Panc1 (cell line): ENCODE data around the gene ANO2. TPM values are rescaled to one million over a fixed set of nuclear protein-coding genes. Genes with fewer than 3 reads are reported as not detected.

Experiments
- ATAC-seq: fragments of 200-7000 bp; cut with Tn5 transposase; 2 replicates; pipeline ENCODE4 v1.9.1; 2020; ENCODE audit warnings: mild to moderate bottlenecking, moderate library complexity
- BruUV-seq: library from RNA; stranded (reverse); fragments of 400-500 nt; replicated peaks from 2 replicates; lab custom pipeline; 2021; lab: Mats Ljungman, UMichigan
- CTCF ChIA-PET: fragments of 300-600 bp; sonication (Branson Sonifier 250); formaldehyde crosslinking; loops from one replicate; lab custom pipeline; 2022; ENCODE audit warnings: antibody characterized with exemption; lab: Charles Lee
- POLR2A ChIA-PET: fragments of 300-600 bp; sonication (Branson Sonifier 250); formaldehyde crosslinking; loops from one replicate; lab custom pipeline; 2022; ENCODE audit warnings: antibody characterized with exemption; lab: Charles Lee
- DNase-seq: peaks from one replicate; pipeline ENCODE4 v3.0.0-alpha.2; 2010; ENCODE audit warnings: low read depth, low spot score
- H3K27ac ChIP-seq: 2 replicates; pipeline ENCODE4 v1.5.1; 2011; ENCODE audit warnings: mild to moderate bottlenecking, low read length, inconsistent platforms
- H3K27me3 ChIP-seq: fragments of 200-500 bp; sonication (Bioruptor generic); 2 replicates; pipeline ENCODE4 v1.6.0; 2014; ENCODE audit warnings: low read length, inconsistent platforms; ENCODE audit not compliant: control insufficient read depth, insufficient read depth
- H3K36me3 ChIP-seq: fragments of 200-500 bp; sonication (Bioruptor generic); 2 replicates; pipeline ENCODE4 v1.5.1; 2014; ENCODE audit warnings: inconsistent platforms, mild to moderate bottlenecking, low read length, moderate library complexity; ENCODE audit not compliant: control insufficient read depth, insufficient read depth
- H3K4me1 ChIP-seq: 2 replicates; pipeline ENCODE4 v1.5.1; 2011; ENCODE audit warnings: inconsistent platforms, mild to moderate bottlenecking, low read length, moderate library complexity; ENCODE audit not compliant: control insufficient read depth, insufficient read depth
- H3K4me3 ChIP-seq, 2 experiments: 2 replicates each; pipeline ENCODE4 v1.5.1; 2011 to 2012; ENCODE audit warnings: low read depth in 2 of 2, low read length in 2 of 2, mild to moderate bottlenecking in 2 of 2, inconsistent platforms in 1 of 2, moderate library complexity in 1 of 2
- H3K9me3 ChIP-seq: fragments of 200-500 bp; sonication (Bioruptor generic); 2 replicates; pipeline ENCODE4 v1.5.1; 2014; ENCODE audit warnings: low read depth, mild to moderate bottlenecking, inconsistent platforms, low read length, moderate library complexity; ENCODE audit not compliant: control insufficient read depth, insufficient read depth
- POLR2AphosphoS5 ChIP-seq: IDR thresholded peaks from 2 replicates; pipeline ENCODE4 v1.6.1; 2012; ENCODE audit warnings: mild to moderate bottlenecking, low read depth, low read length, moderate library complexity
- SIN3A ChIP-seq: IDR thresholded peaks from 2 replicates; pipeline ENCODE4 v1.6.1; 2012; ENCODE audit warnings: low read depth, mild to moderate bottlenecking, low read length, moderate library complexity, borderline replicate concordance; ENCODE audit not compliant: insufficient read depth
- TCF7L2 ChIP-seq: IDR thresholded peaks from 2 replicates; pipeline ENCODE4 v1.6.1; 2011; ENCODE audit warnings: mild to moderate bottlenecking, low read depth, low read length, inconsistent platforms
- in situ Hi-C: cut with HindIII; loops from 2 replicates; pipeline ENCODE4 v1.10.0; 2016; ENCODE audit warnings: low sequenced_read_pairs, low pct_unique_long_range_greater_than_20kb
- intact Hi-C: fragments of 100-400 bp; cut with micrococcal nuclease; formaldehyde crosslinking; loops from one replicate; pipeline ENCODE4 v1.10.0; 2022; ENCODE audit not compliant: unreplicated experiment
- total RNA-seq: library from RNA; stranded (reverse); gene quantifications from one replicate; pipeline ENCODE4 v1.2.1, GENCODE V29; 2021; ENCODE audit not compliant: unreplicated experiment
- TF ChIP-seq, protein P1 (sequence below), 2 experiments: IDR thresholded peaks; 2 replicates each; pipeline ENCODE4 v1.6.1; 2011 to 2012; ENCODE audit warnings: low read depth in 2 of 2, control low read depth in 1 of 2, low read length in 1 of 2, mild to moderate bottlenecking in 1 of 2, moderate library complexity in 1 of 2; ENCODE audit not compliant: insufficient read depth in 1 of 2
- TF ChIP-seq, protein P2 (sequence below): fragments of 450-650 bp; IDR thresholded peaks from 2 replicates; pipeline ENCODE4 v1.5.1; 2017; ENCODE audit warnings: mild to moderate bottlenecking

The ANO2 gene
- total RNA-seq, 1 experiment from 2014 or later: not detected

DNA sequence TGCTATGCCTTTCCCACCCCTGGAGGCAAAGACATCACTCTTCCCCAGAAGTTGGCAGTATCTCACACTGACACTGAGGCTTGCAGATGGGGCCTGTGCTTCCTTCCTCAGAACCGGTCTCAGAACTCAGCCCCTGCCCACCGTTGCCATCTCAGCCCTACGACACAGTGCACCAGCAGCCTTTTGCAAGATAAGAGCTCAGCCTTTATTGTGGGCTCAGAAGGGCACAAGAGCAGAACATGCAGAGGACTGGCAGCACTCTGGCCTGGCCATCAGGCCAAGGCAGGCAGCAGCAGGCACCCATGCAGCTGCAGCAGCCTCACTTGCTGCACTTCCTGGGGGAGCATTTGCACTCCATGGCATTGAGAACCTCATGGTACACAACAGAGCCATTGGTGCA lies 3.6 kb upstream of the ANO2 start:
- ChIA-PET POLR2A (no interaction called here), CTCF (no interaction called here)
- DNase-seq (no peak), ATAC-seq (no peak)
- Histone ChIP-seq H3K4me1 (no peaks in the 10 kb centered on the region), H3K27me3 (peaks cover 8% of the 10 kb centered on the region), H3K4me3 (no peak overlapping the region), H3K36me3 (no peaks in the 10 kb centered on the region), H3K9me3 (no peaks in the 10 kb centered on the region), H3K27ac (no peak overlapping the region)
- in situ Hi-C loops (no loop called here), intact Hi-C loops (no loop called here)
- TF ChIP-seq, protein P1, sequence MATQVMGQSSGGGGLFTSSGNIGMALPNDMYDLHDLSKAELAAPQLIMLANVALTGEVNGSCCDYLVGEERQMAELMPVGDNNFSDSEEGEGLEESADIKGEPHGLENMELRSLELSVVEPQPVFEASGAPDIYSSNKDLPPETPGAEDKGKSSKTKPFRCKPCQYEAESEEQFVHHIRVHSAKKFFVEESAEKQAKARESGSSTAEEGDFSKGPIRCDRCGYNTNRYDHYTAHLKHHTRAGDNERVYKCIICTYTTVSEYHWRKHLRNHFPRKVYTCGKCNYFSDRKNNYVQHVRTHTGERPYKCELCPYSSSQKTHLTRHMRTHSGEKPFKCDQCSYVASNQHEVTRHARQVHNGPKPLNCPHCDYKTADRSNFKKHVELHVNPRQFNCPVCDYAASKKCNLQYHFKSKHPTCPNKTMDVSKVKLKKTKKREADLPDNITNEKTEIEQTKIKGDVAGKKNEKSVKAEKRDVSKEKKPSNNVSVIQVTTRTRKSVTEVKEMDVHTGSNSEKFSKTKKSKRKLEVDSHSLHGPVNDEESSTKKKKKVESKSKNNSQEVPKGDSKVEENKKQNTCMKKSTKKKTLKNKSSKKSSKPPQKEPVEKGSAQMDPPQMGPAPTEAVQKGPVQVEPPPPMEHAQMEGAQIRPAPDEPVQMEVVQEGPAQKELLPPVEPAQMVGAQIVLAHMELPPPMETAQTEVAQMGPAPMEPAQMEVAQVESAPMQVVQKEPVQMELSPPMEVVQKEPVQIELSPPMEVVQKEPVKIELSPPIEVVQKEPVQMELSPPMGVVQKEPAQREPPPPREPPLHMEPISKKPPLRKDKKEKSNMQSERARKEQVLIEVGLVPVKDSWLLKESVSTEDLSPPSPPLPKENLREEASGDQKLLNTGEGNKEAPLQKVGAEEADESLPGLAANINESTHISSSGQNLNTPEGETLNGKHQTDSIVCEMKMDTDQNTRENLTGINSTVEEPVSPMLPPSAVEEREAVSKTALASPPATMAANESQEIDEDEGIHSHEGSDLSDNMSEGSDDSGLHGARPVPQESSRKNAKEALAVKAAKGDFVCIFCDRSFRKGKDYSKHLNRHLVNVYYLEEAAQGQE (IDR thresholded peaks at IDR 0.05; ENCODE audit: insufficient read depth in 1 of 2, low read depth in 2 of 2, low read length in 1 of 2): no peak
- TF ChIP-seq SIN3A (no peak), TCF7L2 (no peak), POLR2AphosphoS5 (no peak)
- TF ChIP-seq, protein P2, sequence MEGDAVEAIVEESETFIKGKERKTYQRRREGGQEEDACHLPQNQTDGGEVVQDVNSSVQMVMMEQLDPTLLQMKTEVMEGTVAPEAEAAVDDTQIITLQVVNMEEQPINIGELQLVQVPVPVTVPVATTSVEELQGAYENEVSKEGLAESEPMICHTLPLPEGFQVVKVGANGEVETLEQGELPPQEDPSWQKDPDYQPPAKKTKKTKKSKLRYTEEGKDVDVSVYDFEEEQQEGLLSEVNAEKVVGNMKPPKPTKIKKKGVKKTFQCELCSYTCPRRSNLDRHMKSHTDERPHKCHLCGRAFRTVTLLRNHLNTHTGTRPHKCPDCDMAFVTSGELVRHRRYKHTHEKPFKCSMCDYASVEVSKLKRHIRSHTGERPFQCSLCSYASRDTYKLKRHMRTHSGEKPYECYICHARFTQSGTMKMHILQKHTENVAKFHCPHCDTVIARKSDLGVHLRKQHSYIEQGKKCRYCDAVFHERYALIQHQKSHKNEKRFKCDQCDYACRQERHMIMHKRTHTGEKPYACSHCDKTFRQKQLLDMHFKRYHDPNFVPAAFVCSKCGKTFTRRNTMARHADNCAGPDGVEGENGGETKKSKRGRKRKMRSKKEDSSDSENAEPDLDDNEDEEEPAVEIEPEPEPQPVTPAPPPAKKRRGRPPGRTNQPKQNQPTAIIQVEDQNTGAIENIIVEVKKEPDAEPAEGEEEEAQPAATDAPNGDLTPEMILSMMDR: no peak
- BruUV-seq: no TSS peak

DNA sequence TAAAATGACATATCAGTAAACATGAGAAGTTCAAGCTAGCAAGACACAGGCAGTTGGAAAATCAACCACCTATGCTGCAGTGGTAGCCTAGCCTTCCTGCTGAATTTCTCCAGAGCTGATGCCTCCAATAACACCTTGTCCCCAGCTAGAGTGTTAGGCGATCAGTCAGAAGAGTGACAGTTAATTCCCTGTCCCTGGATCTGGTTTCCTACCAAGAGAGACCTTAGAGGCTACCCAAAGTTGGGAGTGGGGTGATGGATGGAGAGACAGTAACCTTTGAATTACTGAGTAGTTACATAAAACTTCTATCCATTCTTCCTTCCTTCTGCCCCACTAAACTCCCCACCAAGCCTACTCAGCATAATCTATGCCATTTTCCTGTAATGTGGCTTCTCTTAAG lies 1.9 kb upstream of the ANO2 start:
- TF ChIP-seq, protein P1 (IDR thresholded peaks at IDR 0.05; ENCODE audit: insufficient read depth in 1 of 2, low read depth in 2 of 2, low read length in 1 of 2): no peak
- no peak for TF ChIP-seq TCF7L2
- no peak for TF ChIP-seq POLR2AphosphoS5
- TF ChIP-seq SIN3A: no peak
- TF ChIP-seq, protein P2: no peak
- Histone ChIP-seq H3K4me3 (no peak overlapping the region), H3K27ac (no peak overlapping the region), H3K36me3 (no peaks in the 10 kb centered on the region), H3K27me3 (peaks cover 8% of the 10 kb centered on the region), H3K4me1 (no peaks in the 10 kb centered on the region), H3K9me3 (no peaks in the 10 kb centered on the region)
- ChIA-PET POLR2A (no interaction called here), CTCF (no interaction called here)
- in situ Hi-C loops (no loop called here), intact Hi-C loops (no loop called here)
- DNase-seq: no peak
- BruUV-seq: no TSS peak
- ATAC-seq: no peak
